HG03095 (cell line): ENCODE measurements around the gene NCKAP5.

Source experiments
- ATAC-seq: cut with Tn5 transposase; IDR thresholded peaks from one replicate; pipeline ENCODE4 v1.9.1; 2021; ENCODE audit warnings: moderate library complexity; ENCODE audit not compliant: unreplicated experiment

Gene NCKAP5

DNA sequence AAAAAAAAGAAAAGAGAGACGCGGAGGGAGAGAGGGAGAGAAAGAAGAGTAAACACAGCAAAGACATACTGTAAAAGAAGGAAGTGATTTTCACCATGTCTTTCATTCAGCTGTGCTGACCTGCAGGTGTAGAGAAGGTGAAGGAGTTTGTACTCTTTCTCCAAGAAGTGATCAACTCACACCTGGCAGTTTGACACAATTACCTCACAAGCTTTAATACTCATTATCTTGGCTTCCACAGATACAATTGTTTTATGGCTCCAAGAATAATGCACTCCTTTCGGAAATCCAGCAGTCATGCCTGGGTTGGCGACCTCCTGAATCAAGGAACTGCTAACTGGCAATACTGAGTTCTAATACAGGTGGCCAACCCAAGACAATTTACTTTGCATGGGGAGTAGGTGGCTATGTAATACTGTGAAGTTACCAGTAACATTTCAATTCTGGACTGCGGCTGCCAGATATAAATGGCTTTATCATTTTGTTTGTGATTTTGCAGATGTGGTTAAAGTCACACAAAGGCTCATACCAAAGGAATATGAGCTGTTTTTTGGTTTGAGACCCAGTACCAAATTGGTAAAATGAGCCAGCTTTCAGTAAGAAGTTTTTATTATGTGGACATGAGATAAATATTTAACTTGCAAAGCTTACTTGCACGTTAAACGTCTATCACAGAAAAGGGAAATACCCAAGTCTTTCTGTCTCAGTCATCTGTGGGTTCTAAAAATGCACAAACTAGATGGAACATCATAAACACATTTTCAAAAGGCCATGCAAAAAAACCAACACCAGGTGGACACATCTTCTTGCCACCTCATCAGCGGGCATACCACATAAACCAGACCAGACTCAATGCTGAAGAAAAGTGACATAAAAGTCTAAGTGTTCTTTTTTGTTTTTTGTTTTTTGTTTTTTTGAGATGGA, 69.3 kb downstream of the NCKAP5 start:
- peak; percentile 49 for ATAC-seq

DNA sequence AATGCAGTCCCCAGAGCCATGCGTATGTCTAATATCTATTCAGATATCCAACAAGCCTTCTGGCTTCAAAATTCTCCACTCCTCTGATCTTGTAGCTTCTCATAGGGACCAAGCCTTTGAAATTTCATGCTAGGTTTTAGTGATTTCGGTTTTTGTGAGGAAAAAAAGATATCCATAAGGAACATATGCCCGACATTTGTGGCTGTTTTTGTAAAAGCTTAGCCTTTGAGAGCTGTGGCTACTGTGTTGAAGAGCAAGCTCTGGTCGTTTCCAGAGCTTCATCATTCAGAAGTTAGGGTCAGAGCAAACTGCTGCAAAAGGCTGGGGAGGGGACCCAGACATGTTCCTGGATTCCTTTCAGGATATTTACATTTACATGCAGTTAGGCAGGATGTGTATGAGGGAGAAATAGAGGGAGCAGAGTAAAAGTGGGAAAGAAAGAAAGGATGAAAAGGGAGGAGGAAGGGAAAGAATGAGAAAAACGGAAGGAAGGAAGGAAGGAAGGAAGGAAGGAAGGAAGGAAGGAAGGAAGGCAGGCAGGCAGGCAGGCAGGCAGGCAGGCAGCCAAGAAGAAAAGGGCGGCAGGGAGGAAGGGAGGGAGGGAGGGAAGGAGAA, 70.2 kb downstream of the NCKAP5 start:
- no peak for ATAC-seq

DNA sequence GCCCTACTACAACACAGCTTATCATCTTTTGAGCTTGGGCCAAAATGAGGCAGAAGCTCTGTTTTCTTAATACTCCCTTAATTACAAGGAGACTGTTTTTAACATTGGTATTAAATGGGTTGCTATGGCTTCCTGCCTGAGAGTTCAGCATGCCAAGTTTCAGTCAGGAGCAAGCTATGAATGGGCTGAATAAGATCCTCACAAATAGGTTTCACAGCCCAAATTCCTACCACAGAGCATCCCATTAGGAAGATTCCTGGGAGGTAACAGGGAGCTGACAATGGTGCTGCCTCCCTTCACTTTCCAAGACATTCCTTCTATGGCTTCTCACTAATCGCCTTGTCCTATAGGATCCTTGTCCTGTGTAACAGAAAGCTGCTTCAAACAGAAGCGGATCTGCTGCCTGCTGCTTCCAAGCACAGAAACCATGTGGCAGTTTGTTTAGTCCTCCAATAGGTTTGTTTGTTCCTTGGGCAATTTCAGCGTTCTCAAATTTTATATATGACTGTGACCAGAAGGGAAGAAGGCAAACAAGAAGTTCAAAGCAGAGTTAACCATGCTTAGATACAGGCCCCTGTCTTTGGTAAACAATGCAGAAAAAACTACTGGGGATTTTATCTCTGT, 70.9 kb downstream of the NCKAP5 start:
- no peak for ATAC-seq

GRCh38 chr2:133496501-133497269, 71.6 kb downstream of the NCKAP5 start:
- ATAC-seq = no peak

DNA sequence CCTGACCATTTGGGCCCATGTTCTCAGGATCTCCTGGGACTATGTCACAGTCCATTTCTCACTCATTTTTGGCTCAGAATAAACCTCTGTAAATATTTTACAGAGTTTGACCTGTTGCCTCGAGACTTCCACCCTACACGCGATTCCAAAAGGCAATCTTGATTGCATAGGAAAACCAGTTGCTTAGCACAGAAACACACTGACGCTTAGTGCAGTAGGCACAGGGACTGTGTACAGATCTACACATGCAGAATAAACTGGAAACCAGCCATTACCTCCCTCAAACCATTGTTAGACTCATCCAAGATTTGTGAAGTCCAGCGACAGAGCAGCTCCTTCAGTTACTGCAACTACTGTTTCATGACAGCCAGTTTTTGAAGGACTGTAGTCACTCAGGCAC, 73.0 kb downstream of the NCKAP5 start:
- ATAC-seq = no peak

GRCh38 chr2:133492719-133493380, 75.4 kb downstream of the NCKAP5 start:
- no peak for ATAC-seq

- ATAC-seq = no peak
Observed at GRCh38 chr2:133490411-133490980, 77.8 kb downstream of the NCKAP5 start.

DNA sequence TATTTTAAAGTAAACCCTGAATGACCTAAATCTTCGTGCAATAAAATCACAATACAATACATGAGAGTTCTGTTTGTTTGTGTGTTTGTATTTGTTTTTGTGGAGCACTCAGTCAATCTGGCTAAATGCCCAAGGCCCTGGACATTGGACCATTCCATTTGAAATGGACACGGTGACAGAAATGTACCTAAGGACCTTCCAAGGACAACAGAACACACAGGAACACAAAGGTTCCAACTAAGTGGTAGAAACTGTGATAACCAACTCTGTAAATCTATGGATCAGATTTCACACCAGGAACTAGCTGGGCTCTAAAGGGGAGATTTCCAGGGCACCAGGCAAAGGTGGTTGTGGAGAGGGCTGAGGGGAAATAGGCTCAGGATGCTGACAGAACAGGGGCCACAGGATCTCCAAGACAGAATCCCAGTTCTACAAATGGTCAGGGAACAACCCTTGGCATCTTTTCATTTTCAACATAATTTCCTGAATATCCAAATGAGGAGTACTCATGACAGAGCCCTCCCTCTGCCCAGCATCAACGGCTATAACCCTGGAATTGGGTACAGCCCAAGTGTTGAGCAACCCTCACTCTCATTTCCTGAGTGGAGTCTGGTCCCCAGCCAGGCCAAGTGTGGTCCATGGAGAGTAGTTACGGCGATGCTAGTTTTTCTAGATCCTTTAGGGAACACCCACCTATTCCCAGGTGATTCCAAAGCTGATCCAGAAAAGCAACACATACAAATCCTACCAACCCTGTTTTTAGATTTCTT, 78.4 kb downstream of the NCKAP5 start:
- ATAC-seq = no peak

GRCh38 chr2:133489146-133489545, 79.1 kb downstream of the NCKAP5 start:
- no peak for ATAC-seq

- no peak for ATAC-seq
Observed at GRCh38 chr2:133486771-133487191, 81.5 kb downstream of the NCKAP5 start.

- ATAC-seq = no peak
Observed at GRCh38 chr2:133485868-133486267, 82.4 kb downstream of the NCKAP5 start.

GRCh38 chr2:133484784-133485183, 83.5 kb downstream of the NCKAP5 start:
- ATAC-seq = no peak

GRCh38 chr2:133484106-133484505, 84.2 kb downstream of the NCKAP5 start:
- no peak for ATAC-seq

DNA sequence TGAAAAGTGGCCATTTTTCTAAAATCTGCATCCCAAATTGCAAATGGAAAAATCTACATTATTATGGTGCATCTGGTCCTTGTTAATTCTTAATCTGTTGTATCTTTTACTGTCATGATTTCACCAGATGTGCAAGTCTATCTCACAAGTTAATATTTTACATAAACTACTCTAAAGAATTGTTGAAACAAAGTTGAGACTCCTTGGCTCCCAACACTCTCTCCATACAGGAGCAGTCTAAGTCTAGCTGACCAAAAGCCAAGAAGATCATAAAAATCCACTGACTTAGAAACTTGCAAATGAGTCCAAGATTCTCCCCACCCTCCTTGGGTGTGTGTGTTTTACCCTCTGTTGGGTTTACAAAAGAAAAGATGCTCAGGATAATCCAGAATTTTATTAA, 85.1 kb downstream of the NCKAP5 start:
- ATAC-seq = no peak

DNA sequence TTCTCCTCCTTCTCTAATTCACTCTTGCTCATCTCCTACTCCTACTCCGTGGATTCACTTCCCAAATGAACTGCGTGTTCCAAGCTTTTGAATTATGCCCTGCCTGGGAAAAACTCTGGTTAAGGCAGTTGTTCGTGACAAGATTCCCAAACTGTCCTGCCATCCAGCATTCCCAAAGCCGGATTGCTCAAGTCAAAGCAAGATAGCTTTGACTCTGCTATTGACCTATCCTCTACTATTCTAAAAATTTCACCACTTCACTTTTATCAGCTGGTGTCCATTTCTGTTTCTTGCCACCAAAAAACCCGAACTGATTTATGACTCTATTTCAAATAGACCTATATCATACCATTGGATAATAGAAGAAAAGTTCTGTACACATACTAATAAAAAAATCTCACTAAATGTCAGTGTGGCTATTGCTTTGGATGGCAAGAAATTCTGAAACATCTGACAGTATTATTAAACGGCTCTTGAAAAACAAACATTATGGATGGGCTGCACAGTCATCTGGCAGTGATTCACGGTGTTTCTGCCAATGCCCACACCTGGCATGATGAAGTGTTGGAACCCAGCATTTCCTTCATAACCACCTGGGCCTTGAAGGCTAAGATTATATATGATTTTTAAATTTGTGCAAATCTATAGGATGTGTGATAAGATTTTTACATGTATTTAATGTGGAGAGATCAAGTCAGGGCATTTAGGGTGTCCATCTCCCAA, 87.4 kb downstream of the NCKAP5 start:
- no peak for ATAC-seq

GRCh38 chr2:133477616-133477990, 90.7 kb downstream of the NCKAP5 start:
- no peak for ATAC-seq

- ATAC-seq = no peak
Observed at GRCh38 chr2:133476931-133477615, 91.2 kb downstream of the NCKAP5 start.

DNA sequence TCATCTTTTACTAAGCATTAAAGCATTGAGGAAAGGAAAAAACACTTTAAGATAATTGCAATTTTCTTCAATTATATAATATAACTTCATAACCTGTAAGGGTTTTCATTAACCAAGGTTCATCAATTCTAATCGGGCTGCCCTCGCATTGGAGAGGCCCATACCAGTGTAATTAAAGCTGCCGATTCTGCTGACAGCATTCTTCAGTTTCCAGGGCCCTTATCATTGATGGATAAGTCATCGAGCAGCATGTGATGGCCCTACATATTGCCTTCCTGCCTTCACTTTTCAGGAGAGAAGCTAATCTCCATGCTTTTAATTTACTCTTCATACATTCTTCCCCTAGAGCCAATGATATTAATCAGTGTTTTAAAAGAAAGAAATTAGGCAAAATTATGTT, 92.0 kb downstream of the NCKAP5 start:
- no peak for ATAC-seq
